Activated CD4-positive, alpha-beta T cell treated with anti-CD3 and anti-CD28 coated beads, Interleukin-2, amount 10 ng/mL, durations not matched to agents 7 days and 5 days (primary cell): Measurements from ENCODE around the gene LPIN2. TPM values are rescaled to one million over a fixed set of nuclear protein-coding genes. Genes with fewer than 3 reads are reported as not detected.

Source experiments
- CTCF ChIA-PET: fragments of 350-600 bp; sonication (Branson Sonifier 250); formaldehyde crosslinking; loops from one replicate; lab custom pipeline; 2021; ENCODE audit warnings: antibody characterized with exemption; lab: Charles Lee
- POLR2A ChIA-PET: fragments of 350-600 bp; sonication (Branson Sonifier 250); formaldehyde crosslinking; loops from one replicate; lab custom pipeline; 2021; ENCODE audit warnings: antibody characterized with exemption; lab: Charles Lee
- DNase-seq: peaks from one replicate; pipeline ENCODE4 v3.0.0-alpha.2; 2020
- H3K27ac Mint-ChIP-seq: one replicate; pipeline ENCODE4 v1.8.0; 2021; ENCODE audit warnings: mild to moderate bottlenecking, moderate library complexity, mixed read lengths
- H3K27me3 Mint-ChIP-seq: one replicate; pipeline ENCODE4 v1.8.0; 2021; ENCODE audit warnings: mixed read lengths
- H3K36me3 Mint-ChIP-seq: one replicate; pipeline ENCODE4 v1.8.0; 2021; ENCODE audit warnings: low read depth, mixed read lengths
- H3K4me1 Mint-ChIP-seq: one replicate; pipeline ENCODE4 v1.8.0; 2021; ENCODE audit warnings: mixed read lengths
- H3K4me3 Mint-ChIP-seq: one replicate; pipeline ENCODE4 v1.8.0; 2021; ENCODE audit warnings: mild to moderate bottlenecking, moderate library complexity, mixed read lengths
- H3K9me3 Mint-ChIP-seq: one replicate; pipeline ENCODE4 v1.8.0; 2021; ENCODE audit warnings: mixed read lengths
- total RNA-seq, 2 experiments: library from RNA; stranded (reverse); gene quantifications; one replicate each; pipeline ENCODE4 v1.2.3, GENCODE V29; 2021

LPIN2 gene
- total RNA-seq, 2 experiments from 2014 or later, result 99.6 to 106 TPM

GRCh38 chr18:2997846-2998564, 14.9 kb downstream of the LPIN2 start:
- Mint-ChIP-seq H3K9me3 (peaks cover 11% of the 10 kb centered on the region), H3K36me3 (peaks cover 40% of the 10 kb centered on the region), H3K27ac (peak overlapping the region; percentile 85), H3K4me3 (peak overlapping the region; percentile 29), H3K4me1 (peaks cover 84% of the 10 kb centered on the region), H3K27me3 (no peaks in the 10 kb centered on the region)
- CTCF ChIA-PET, result interaction anchor here (1.0 to 1.9 kb wide), 8 partner anchors 10 to 249 kb away, joined by 3 to 10 read pairs (median 4); partner anchors contain the start of gene MYL12A
- no peak for DNase-seq
- POLR2A ChIA-PET, result interaction anchor here (0.5 to 1.5 kb wide), 5 partner anchors 12 to 67 kb away, joined by 3 to 5 read pairs (median 3); no protein-coding TSS in a partner anchor

GRCh38 chr18:2997429-2997828, 15.5 kb downstream of the LPIN2 start:
- ChIA-PET CTCF (interaction anchor here (1.0 to 1.9 kb wide), 8 partner anchors 11 to 249 kb away, joined by 3 to 10 read pairs (median 4); partner anchors contain the start of gene MYL12A), POLR2A (interaction anchor here (0.5 to 1.5 kb wide), 3 partner anchors 16 to 68 kb away, joined by 3 read pairs; no protein-coding TSS in a partner anchor)
- Mint-ChIP-seq H3K36me3 (peaks cover 34% of the 10 kb centered on the region), H3K4me1 (peaks cover 81% of the 10 kb centered on the region), H3K4me3 (no peak overlapping the region), H3K9me3 (peaks cover 11% of the 10 kb centered on the region), H3K27ac (peak overlapping the region; percentile 85), H3K27me3 (no peaks in the 10 kb centered on the region)
- DNase-seq, result no peak

GRCh38 chr18:2994603-2995432, 18.1 kb downstream of the LPIN2 start:
- CTCF ChIA-PET, result interaction anchor here (0.6 to 3.9 kb wide), 27 partner anchors 8 to 303 kb away, joined by 3 to 26 read pairs (median 5); partner anchors contain the start of gene MYL12A
- H3K4me3 Mint-ChIP-seq, result peak overlapping the region; percentile 33
- DNase-seq, result peak; percentile 78
- H3K36me3 Mint-ChIP-seq, result peaks cover 30% of the 10 kb centered on the region
- POLR2A ChIA-PET, result interaction anchor here (1.4 kb wide), 1 partner anchor 69 kb away, joined by 5 read pairs; no protein-coding TSS in a partner anchor
- no peaks in the 10 kb centered on the region for H3K27me3 Mint-ChIP-seq
- peak overlapping the region; percentile 75 for H3K27ac Mint-ChIP-seq
- peaks cover 6% of the 10 kb centered on the region for H3K9me3 Mint-ChIP-seq
- H3K4me1 Mint-ChIP-seq, result peaks cover 79% of the 10 kb centered on the region

- ChIA-PET CTCF (interaction anchor here (0.6 to 3.9 kb wide), 24 partner anchors 8 to 303 kb away, joined by 3 to 26 read pairs (median 6); partner anchors contain the start of gene MYL12A), POLR2A (interaction anchor here (1.0 to 1.4 kb wide), 2 partner anchors 9 to 70 kb away, joined by 3 to 5 read pairs; no protein-coding TSS in a partner anchor)
- Mint-ChIP-seq H3K27me3 (no peaks in the 10 kb centered on the region), H3K4me1 (peaks cover 77% of the 10 kb centered on the region), H3K36me3 (peaks cover 30% of the 10 kb centered on the region), H3K9me3 (peaks cover 8% of the 10 kb centered on the region), H3K4me3 (no peak overlapping the region), H3K27ac (peak overlapping the region; percentile 21)
- no peak for DNase-seq
Observed at GRCh38 chr18:2994020-2994589, 18.8 kb downstream of the LPIN2 start.

- H3K4me3 Mint-ChIP-seq, result peak overlapping the region; percentile 48
- H3K36me3 Mint-ChIP-seq, result peaks cover 33% of the 10 kb centered on the region
- H3K27me3 Mint-ChIP-seq, result no peaks in the 10 kb centered on the region
- H3K9me3 Mint-ChIP-seq, result peaks cover 8% of the 10 kb centered on the region
- POLR2A ChIA-PET, result interaction anchor here (1.0 kb wide), 1 partner anchor 8 kb away, joined by 3 read pairs; no protein-coding TSS in a partner anchor
- CTCF ChIA-PET, result interaction anchor here (0.7 to 3.9 kb wide), 14 partner anchors 7 to 136 kb away, joined by 3 to 26 read pairs (median 6); no protein-coding TSS in a partner anchor
- peaks cover 77% of the 10 kb centered on the region for H3K4me1 Mint-ChIP-seq
- peak overlapping the region; percentile 82 for H3K27ac Mint-ChIP-seq
- no peak for DNase-seq
Observed at GRCh38 chr18:2992995-2993877, 19.7 kb downstream of the LPIN2 start.

- DNase-seq, result no peak
- Mint-ChIP-seq H3K9me3 (peaks cover 8% of the 10 kb centered on the region), H3K4me3 (no peak overlapping the region), H3K4me1 (peaks cover 82% of the 10 kb centered on the region), H3K36me3 (peaks cover 34% of the 10 kb centered on the region), H3K27ac (no peak overlapping the region), H3K27me3 (no peaks in the 10 kb centered on the region)
- ChIA-PET CTCF (interaction anchor here (1.1 kb wide), 1 partner anchor 138 kb away, joined by 3 read pairs; no protein-coding TSS in a partner anchor), POLR2A (no interaction called here)
Observed at GRCh38 chr18:2990956-2991640, 21.8 kb downstream of the LPIN2 start.

- DNase-seq, result no peak
- Mint-ChIP-seq H3K9me3 (peaks cover 8% of the 10 kb centered on the region), H3K36me3 (peaks cover 44% of the 10 kb centered on the region), H3K27ac (peak overlapping the region; percentile 13), H3K27me3 (no peaks in the 10 kb centered on the region), H3K4me3 (no peak overlapping the region), H3K4me1 (peaks cover 83% of the 10 kb centered on the region)
- CTCF ChIA-PET, result interaction anchor here (0.7 to 2.6 kb wide), 5 partner anchors 8 to 506 kb away, joined by 3 to 10 read pairs (median 3); no protein-coding TSS in a partner anchor
- POLR2A ChIA-PET, result no interaction called here
Observed at GRCh38 chr18:2987876-2988790, 24.8 kb downstream of the LPIN2 start.

- POLR2A ChIA-PET, result no interaction called here
- H3K4me3 Mint-ChIP-seq, result no peak overlapping the region
- CTCF ChIA-PET, result interaction anchor here (0.5 to 2.7 kb wide), 11 partner anchors 8 to 260 kb away, joined by 3 to 26 read pairs (median 4); no protein-coding TSS in a partner anchor
- peaks cover 48% of the 10 kb centered on the region for H3K36me3 Mint-ChIP-seq
- H3K27me3 Mint-ChIP-seq, result no peaks in the 10 kb centered on the region
- peaks cover 78% of the 10 kb centered on the region for H3K4me1 Mint-ChIP-seq
- H3K9me3 Mint-ChIP-seq, result peaks cover 4% of the 10 kb centered on the region
- no peak overlapping the region for H3K27ac Mint-ChIP-seq
- DNase-seq, result no peak
Observed at GRCh38 chr18:2986150-2986865, 26.6 kb downstream of the LPIN2 start.

- ChIA-PET CTCF (interaction anchor here (0.5 to 2.7 kb wide), 22 partner anchors 8 to 262 kb away, joined by 3 to 26 read pairs (median 4); partner anchors contain the start of gene MYL12A), POLR2A (interaction anchor here (0.9 to 1.1 kb wide), 2 partner anchors 8 to 77 kb away, joined by 3 read pairs; no protein-coding TSS in a partner anchor)
- DNase-seq, result peak; percentile 55
- Mint-ChIP-seq H3K27me3 (no peaks in the 10 kb centered on the region), H3K4me1 (peaks cover 73% of the 10 kb centered on the region), H3K4me3 (no peak overlapping the region), H3K36me3 (peaks cover 43% of the 10 kb centered on the region), H3K27ac (no peak overlapping the region), H3K9me3 (peaks cover 2% of the 10 kb centered on the region)
Observed at GRCh38 chr18:2985628-2986027, 27.3 kb downstream of the LPIN2 start.
